Mesenchymal stem cell (in vitro differentiated cells and primary cell): Measurements from ENCODE around the gene PADI6.
"Not testable (repeated sequence)": the region's sequence is repeated elsewhere in the genome, so short reads cannot be mapped to it uniquely, and the experiment has no call there.

Experiments
- DNase-seq: peaks from one replicate; pipeline ENCODE4 v3.0.0-alpha.2; 2013
- H2AFZ ChIP-seq: one replicate; pipeline ENCODE4 v1.6.1; 2013; ENCODE audit warnings: low read depth, mild to moderate bottlenecking, control low read depth, inconsistent platforms, low read length, moderate library complexity
- H2AK5ac ChIP-seq: 2 replicates; pipeline ENCODE4 v1.6.1; 2013; ENCODE audit warnings: low read length, moderate library complexity, mild to moderate bottlenecking, inconsistent platforms; ENCODE audit not compliant: severe bottlenecking
- H2BK120ac ChIP-seq: one replicate; pipeline ENCODE4 v1.6.1; 2013; ENCODE audit warnings: low read depth, mild to moderate bottlenecking, inconsistent platforms, low read length, moderate library complexity
- H2BK12ac ChIP-seq, 2 experiments: one replicate each; pipeline ENCODE4 v1.6.1; 2013; ENCODE audit warnings: inconsistent platforms in 2 of 2, low read length in 2 of 2, mild to moderate bottlenecking in 2 of 2, moderate library complexity in 2 of 2, control low read depth in 1 of 2
- H2BK15ac ChIP-seq: one replicate; pipeline ENCODE4 v1.6.1; 2013; ENCODE audit warnings: mild to moderate bottlenecking, low read depth, inconsistent platforms; ENCODE audit not compliant: poor library complexity, severe bottlenecking
- H2BK5ac ChIP-seq: 2 replicates; pipeline ENCODE4 v1.6.1; 2013; ENCODE audit warnings: low read depth, mild to moderate bottlenecking, low read length, control low read depth, inconsistent platforms; ENCODE audit not compliant: poor library complexity, severe bottlenecking
- H3K14ac ChIP-seq, 2 experiments: one replicate each; pipeline ENCODE4 v1.6.1; 2013; ENCODE audit warnings: inconsistent platforms in 2 of 2, low read length in 2 of 2, control low read depth in 1 of 2, mild to moderate bottlenecking in 1 of 2, moderate library complexity in 1 of 2
- H3K18ac ChIP-seq, 2 experiments: one replicate each; pipeline ENCODE4 v1.6.1; 2013; ENCODE audit warnings: inconsistent platforms in 2 of 2, low read length in 2 of 2, control low read depth in 1 of 2, low read depth in 1 of 2, mild to moderate bottlenecking in 1 of 2
- H3K23ac ChIP-seq, 2 experiments: one replicate each; pipeline ENCODE4 v1.6.1; 2013; ENCODE audit warnings: inconsistent platforms in 2 of 2, low read length in 2 of 2, mild to moderate bottlenecking in 2 of 2, moderate library complexity in 2 of 2, control low read depth in 1 of 2
- H3K27ac ChIP-seq: 2 replicates; pipeline ENCODE4 v1.5.1; 2013; ENCODE audit warnings: mild to moderate bottlenecking, moderate library complexity, low read length, control low read depth, inconsistent platforms; ENCODE audit not compliant: poor library complexity, severe bottlenecking
- H3K27me3 ChIP-seq, 2 experiments: 2 replicates each; pipeline versions ENCODE4 v1.6.1 to v1.7.0; 2013; ENCODE audit warnings: low read length in 2 of 2, mild to moderate bottlenecking in 2 of 2, moderate library complexity in 2 of 2, control low read depth in 1 of 2, inconsistent platforms in 1 of 2; ENCODE audit not compliant: control insufficient read depth in 1 of 2, insufficient read depth in 1 of 2
- H3K36me3 ChIP-seq, 2 experiments: 2 replicates each; pipeline versions ENCODE4 v1.6.1 to v1.7.0; 2013; ENCODE audit warnings: low read length in 2 of 2, control low read depth in 1 of 2, inconsistent platforms in 1 of 2, low read depth in 1 of 2, mild to moderate bottlenecking in 1 of 2; ENCODE audit not compliant: insufficient read depth in 2 of 2, control insufficient read depth in 1 of 2
- H3K4ac ChIP-seq, 2 experiments: one replicate each; pipeline ENCODE4 v1.6.1; 2013; ENCODE audit warnings: inconsistent platforms in 2 of 2, low read length in 2 of 2, mild to moderate bottlenecking in 2 of 2, moderate library complexity in 2 of 2, control low read depth in 1 of 2, low read depth in 1 of 2
- H3K4me1 ChIP-seq: 2 replicates; pipeline ENCODE4 v1.6.1; 2013; ENCODE audit warnings: low read depth, low read length, control low read depth; ENCODE audit not compliant: control insufficient read depth, insufficient read depth
- H3K4me2 ChIP-seq: 2 replicates; pipeline ENCODE4 v1.6.1; 2013; ENCODE audit warnings: low read length, mild to moderate bottlenecking, inconsistent platforms; ENCODE audit not compliant: poor library complexity, severe bottlenecking
- H3K4me3 ChIP-seq, 2 experiments: 2 replicates each; pipeline versions ENCODE4 v1.5.1 to v1.7.0; 2013; ENCODE audit warnings: low read length in 2 of 2, mild to moderate bottlenecking in 2 of 2, control low read depth in 1 of 2, low read depth in 1 of 2; ENCODE audit not compliant: insufficient read depth in 1 of 2
- H3K79me1 ChIP-seq: replicated peaks from 2 replicates; pipeline ENCODE4 v1.6.1; 2013; ENCODE audit warnings: mild to moderate bottlenecking, control low read depth, low read length, inconsistent platforms; ENCODE audit not compliant: poor library complexity, severe bottlenecking
- H3K9ac ChIP-seq: 2 replicates; pipeline ENCODE4 v1.7.0; 2013; ENCODE audit warnings: mild to moderate bottlenecking, low read length, moderate library complexity
- H3K9me3 ChIP-seq: 2 replicates; pipeline ENCODE4 v1.7.0; 2013; ENCODE audit warnings: mild to moderate bottlenecking, low read length; ENCODE audit not compliant: control insufficient read depth
- H4K8ac ChIP-seq: one replicate; pipeline ENCODE4 v1.6.1; 2013; ENCODE audit warnings: inconsistent platforms, mild to moderate bottlenecking, low read length, moderate library complexity
- H4K91ac ChIP-seq: one replicate; pipeline ENCODE4 v1.6.1; 2013; ENCODE audit warnings: mild to moderate bottlenecking, low read length, inconsistent platforms
- WGBS: methylation state at CpG from one replicate; pipeline ENCODE4 v1.1.7; 2013; ENCODE audit warnings: mixed read lengths; 5-methylcytosine and 5-hydroxymethylcytosine counted together

PADI6 gene

DNA sequence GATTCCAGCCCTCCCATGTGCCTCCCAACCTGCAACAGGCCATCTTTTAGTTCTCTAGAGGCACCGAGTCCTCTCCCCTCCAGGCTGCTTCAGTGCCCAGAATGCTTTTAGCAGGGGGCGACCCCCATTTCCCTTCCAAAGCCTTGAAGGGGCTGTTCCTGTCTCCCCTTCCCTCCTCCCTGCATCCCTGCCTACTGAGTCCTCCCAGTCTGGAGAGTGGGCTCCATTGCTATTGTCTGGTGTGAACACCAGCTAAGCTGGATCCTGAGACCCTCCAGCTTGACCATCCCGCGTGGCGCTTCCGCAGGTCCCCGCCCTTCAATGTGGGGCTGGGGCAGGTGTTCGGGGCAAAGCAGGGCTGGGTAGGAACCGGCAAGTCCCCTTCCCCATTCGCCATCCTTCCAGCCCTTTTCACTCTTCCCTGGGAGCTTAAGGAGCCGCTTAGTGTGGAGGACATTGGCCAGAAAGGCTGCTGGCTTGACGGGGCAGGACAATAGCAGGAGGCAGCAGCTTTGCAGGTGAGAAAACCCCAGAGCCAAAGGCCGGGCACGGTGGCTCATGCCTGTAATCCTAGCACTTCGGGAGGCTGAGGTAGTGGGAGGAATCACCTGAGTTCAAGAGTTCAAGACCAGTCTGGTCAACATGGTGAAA lies 32.2 kb downstream of the PADI6 start:
- Histone ChIP-seq H3K4ac (no peak overlapping the region), H3K4me3 (no peak overlapping the region), H2BK12ac (no peak overlapping the region), H3K27ac (no peak overlapping the region), H4K91ac (no peak overlapping the region), H3K4me1 (peaks cover 24% of the 10 kb centered on the region), H3K14ac (no peak overlapping the region), H3K18ac (no peak overlapping the region), H3K27me3 (peaks cover 0 to 7% of the 10 kb centered on the region in 2 experiments), H3K9me3 (no peaks in the 10 kb centered on the region), H3K23ac (no peak overlapping the region), H2BK120ac (no peak overlapping the region), H2BK15ac (no peak overlapping the region), H3K4me2 (no peak overlapping the region), H2AK5ac (no peak overlapping the region), H4K8ac (no peak overlapping the region), H3K36me3 (peaks cover 28 to 29% of the 10 kb centered on the region in 2 experiments), H3K79me1 (peaks cover 10% of the 10 kb centered on the region), H2AFZ (no peak overlapping the region), H2BK5ac (no peak overlapping the region), H3K9ac (no peak overlapping the region)
- WGBS, result 65% methylated on average over 13 of the region's 15 CpGs
- no peak for DNase-seq

- Histone ChIP-seq H2BK120ac (no peak overlapping the region), H3K36me3 (peaks cover 34 to 36% of the 10 kb centered on the region in 2 experiments), H3K4me3 (no peak overlapping the region), H3K4me2 (no peak overlapping the region), H2BK12ac (no peak overlapping the region), H3K9me3 (no peaks in the 10 kb centered on the region), H2BK15ac (no peak overlapping the region), H3K79me1 (peaks cover 16% of the 10 kb centered on the region), H3K18ac (no peak overlapping the region), H2AFZ (no peak overlapping the region), H4K91ac (no peak overlapping the region), H3K4me1 (peaks cover 27% of the 10 kb centered on the region), H3K27me3 (peaks cover 0 to 6% of the 10 kb centered on the region in 2 experiments), H3K9ac (no peak overlapping the region), H3K27ac (no peak overlapping the region), H3K4ac (peak overlapping the region in 1 of 2 experiments; percentile 28), H3K14ac (no peak overlapping the region), H4K8ac (no peak overlapping the region), H3K23ac (no peak overlapping the region), H2AK5ac (peak overlapping the region; percentile 64), H2BK5ac (no peak overlapping the region)
- 79% methylated on average over 6 of the region's 6 CpGs for WGBS
- no peak for DNase-seq
Measured at GRCh38 chr1:17404820-17405219, 32.8 kb downstream of the PADI6 start.

GRCh38 chr1:17405898-17406759 lies 34.1 kb downstream of the PADI6 start:
- no peak overlapping the region for H3K4ac ChIP-seq
- H3K18ac ChIP-seq, result no peak overlapping the region
- peaks cover 47 to 48% of the 10 kb centered on the region in 2 experiments for H3K36me3 ChIP-seq
- peak; percentile 59 for DNase-seq
- H3K4me2 ChIP-seq, result no peak overlapping the region
- no peak overlapping the region for H3K23ac ChIP-seq
- no peak overlapping the region for H2BK120ac ChIP-seq
- H4K8ac ChIP-seq, result peak overlapping the region; percentile 19
- no peak overlapping the region for H3K9ac ChIP-seq
- no peak overlapping the region for H3K27ac ChIP-seq
- no peaks in the 10 kb centered on the region for H3K9me3 ChIP-seq
- H2AFZ ChIP-seq, result no peak overlapping the region
- H3K4me1 ChIP-seq, result peaks cover 27% of the 10 kb centered on the region
- H4K91ac ChIP-seq, result no peak overlapping the region
- peaks cover 0 to 6% of the 10 kb centered on the region in 2 experiments for H3K27me3 ChIP-seq
- H2AK5ac ChIP-seq, result no peak overlapping the region
- no peak overlapping the region for H3K14ac ChIP-seq
- H3K79me1 ChIP-seq, result peaks cover 26% of the 10 kb centered on the region
- no peak overlapping the region for H2BK15ac ChIP-seq
- no peak overlapping the region for H2BK5ac ChIP-seq
- H2BK12ac ChIP-seq, result no peak overlapping the region
- 65% methylated on average over 13 of the region's 15 CpGs for WGBS
- H3K4me3 ChIP-seq, result no peak overlapping the region

GRCh38 chr1:17406760-17407475 lies 34.9 kb downstream of the PADI6 start:
- not testable (repeated sequence) for H3K27ac ChIP-seq, H2BK15ac ChIP-seq, H3K27me3 ChIP-seq, H2AK5ac ChIP-seq, H2BK12ac ChIP-seq, H2AFZ ChIP-seq, DNase-seq, H3K23ac ChIP-seq, H3K4me3 ChIP-seq, H3K9ac ChIP-seq, H3K9me3 ChIP-seq, H2BK5ac ChIP-seq, H3K4me2 ChIP-seq, H2BK120ac ChIP-seq, H4K91ac ChIP-seq, H3K14ac ChIP-seq, H3K18ac ChIP-seq, H3K4ac ChIP-seq
- Histone ChIP-seq H3K79me1 (peaks cover 32% of the 10 kb centered on the region), H4K8ac (peak overlapping the region; percentile 47), H3K4me1 (peaks cover 25% of the 10 kb centered on the region), H3K36me3 (peaks cover 52 to 55% of the 10 kb centered on the region in 2 experiments)
- WGBS, result 92% methylated on average over 16 of the region's 16 CpGs
